ENCODE data around the gene CLPTM1. TPM values are rescaled to one million over a fixed set of nuclear protein-coding genes. Genes with fewer than 3 reads are reported as not detected.
A peak's percentile ranks its signal among the peaks of the same experiment; 100 is the strongest.

Gene CLPTM1
- total and polyA plus RNA-seq, 9 of the 15 experiments (the other 6 are each of a cell fraction or from before 2014, with no cell fraction given): 0.37 to 96.0 (median 27.5) TPM

DNA sequence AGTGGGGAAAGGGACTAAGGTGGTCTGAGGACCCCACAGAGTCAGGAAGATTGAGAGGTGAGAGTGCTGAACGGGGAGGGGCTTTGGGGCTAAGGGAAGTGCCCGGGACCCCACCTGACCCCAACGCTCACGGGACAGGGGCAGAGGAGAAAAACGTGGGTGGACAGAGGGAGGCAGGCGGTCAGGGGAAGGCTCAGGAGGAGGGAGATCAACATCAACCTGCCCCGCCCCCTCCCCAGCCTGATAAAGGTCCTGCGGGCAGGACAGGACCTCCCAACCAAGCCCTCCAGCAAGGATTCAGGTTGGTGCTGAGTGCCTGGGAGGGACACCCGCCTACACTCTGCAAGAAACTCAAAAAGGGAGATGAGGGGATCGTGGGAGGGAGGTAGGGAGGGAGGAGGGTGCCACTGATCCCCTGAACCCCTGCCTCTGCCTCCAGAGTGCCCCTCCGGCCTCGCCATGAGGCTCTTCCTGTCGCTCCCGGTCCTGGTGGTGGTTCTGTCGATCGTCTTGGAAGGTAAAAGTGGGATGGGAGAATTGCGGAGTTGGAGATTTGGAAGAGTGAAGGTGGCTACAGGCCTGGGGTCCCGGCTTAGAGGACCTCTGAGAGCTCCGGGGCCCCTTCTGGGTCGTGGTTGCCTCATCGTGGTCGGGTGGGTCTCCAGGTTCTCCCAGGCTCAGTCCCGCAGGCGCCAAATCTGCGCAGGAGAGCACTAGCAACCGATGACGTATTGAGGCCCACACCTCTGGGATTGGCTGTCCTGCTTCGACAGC is 40.6 kb upstream of the CLPTM1 start, which contains the start of gene APOC1 (continued):
- TF ChIP-seq, protein P1, sequence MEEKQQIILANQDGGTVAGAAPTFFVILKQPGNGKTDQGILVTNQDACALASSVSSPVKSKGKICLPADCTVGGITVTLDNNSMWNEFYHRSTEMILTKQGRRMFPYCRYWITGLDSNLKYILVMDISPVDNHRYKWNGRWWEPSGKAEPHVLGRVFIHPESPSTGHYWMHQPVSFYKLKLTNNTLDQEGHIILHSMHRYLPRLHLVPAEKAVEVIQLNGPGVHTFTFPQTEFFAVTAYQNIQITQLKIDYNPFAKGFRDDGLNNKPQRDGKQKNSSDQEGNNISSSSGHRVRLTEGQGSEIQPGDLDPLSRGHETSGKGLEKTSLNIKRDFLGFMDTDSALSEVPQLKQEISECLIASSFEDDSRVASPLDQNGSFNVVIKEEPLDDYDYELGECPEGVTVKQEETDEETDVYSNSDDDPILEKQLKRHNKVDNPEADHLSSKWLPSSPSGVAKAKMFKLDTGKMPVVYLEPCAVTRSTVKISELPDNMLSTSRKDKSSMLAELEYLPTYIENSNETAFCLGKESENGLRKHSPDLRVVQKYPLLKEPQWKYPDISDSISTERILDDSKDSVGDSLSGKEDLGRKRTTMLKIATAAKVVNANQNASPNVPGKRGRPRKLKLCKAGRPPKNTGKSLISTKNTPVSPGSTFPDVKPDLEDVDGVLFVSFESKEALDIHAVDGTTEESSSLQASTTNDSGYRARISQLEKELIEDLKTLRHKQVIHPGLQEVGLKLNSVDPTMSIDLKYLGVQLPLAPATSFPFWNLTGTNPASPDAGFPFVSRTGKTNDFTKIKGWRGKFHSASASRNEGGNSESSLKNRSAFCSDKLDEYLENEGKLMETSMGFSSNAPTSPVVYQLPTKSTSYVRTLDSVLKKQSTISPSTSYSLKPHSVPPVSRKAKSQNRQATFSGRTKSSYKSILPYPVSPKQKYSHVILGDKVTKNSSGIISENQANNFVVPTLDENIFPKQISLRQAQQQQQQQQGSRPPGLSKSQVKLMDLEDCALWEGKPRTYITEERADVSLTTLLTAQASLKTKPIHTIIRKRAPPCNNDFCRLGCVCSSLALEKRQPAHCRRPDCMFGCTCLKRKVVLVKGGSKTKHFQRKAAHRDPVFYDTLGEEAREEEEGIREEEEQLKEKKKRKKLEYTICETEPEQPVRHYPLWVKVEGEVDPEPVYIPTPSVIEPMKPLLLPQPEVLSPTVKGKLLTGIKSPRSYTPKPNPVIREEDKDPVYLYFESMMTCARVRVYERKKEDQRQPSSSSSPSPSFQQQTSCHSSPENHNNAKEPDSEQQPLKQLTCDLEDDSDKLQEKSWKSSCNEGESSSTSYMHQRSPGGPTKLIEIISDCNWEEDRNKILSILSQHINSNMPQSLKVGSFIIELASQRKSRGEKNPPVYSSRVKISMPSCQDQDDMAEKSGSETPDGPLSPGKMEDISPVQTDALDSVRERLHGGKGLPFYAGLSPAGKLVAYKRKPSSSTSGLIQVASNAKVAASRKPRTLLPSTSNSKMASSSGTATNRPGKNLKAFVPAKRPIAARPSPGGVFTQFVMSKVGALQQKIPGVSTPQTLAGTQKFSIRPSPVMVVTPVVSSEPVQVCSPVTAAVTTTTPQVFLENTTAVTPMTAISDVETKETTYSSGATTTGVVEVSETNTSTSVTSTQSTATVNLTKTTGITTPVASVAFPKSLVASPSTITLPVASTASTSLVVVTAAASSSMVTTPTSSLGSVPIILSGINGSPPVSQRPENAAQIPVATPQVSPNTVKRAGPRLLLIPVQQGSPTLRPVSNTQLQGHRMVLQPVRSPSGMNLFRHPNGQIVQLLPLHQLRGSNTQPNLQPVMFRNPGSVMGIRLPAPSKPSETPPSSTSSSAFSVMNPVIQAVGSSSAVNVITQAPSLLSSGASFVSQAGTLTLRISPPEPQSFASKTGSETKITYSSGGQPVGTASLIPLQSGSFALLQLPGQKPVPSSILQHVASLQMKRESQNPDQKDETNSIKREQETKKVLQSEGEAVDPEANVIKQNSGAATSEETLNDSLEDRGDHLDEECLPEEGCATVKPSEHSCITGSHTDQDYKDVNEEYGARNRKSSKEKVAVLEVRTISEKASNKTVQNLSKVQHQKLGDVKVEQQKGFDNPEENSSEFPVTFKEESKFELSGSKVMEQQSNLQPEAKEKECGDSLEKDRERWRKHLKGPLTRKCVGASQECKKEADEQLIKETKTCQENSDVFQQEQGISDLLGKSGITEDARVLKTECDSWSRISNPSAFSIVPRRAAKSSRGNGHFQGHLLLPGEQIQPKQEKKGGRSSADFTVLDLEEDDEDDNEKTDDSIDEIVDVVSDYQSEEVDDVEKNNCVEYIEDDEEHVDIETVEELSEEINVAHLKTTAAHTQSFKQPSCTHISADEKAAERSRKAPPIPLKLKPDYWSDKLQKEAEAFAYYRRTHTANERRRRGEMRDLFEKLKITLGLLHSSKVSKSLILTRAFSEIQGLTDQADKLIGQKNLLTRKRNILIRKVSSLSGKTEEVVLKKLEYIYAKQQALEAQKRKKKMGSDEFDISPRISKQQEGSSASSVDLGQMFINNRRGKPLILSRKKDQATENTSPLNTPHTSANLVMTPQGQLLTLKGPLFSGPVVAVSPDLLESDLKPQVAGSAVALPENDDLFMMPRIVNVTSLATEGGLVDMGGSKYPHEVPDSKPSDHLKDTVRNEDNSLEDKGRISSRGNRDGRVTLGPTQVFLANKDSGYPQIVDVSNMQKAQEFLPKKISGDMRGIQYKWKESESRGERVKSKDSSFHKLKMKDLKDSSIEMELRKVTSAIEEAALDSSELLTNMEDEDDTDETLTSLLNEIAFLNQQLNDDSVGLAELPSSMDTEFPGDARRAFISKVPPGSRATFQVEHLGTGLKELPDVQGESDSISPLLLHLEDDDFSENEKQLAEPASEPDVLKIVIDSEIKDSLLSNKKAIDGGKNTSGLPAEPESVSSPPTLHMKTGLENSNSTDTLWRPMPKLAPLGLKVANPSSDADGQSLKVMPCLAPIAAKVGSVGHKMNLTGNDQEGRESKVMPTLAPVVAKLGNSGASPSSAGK (IDR thresholded peaks at IDR 0.05): peak; percentile 84
- TF ChIP-seq NFIC (IDR thresholded peaks at IDR 0.05) (peak; percentile 40; the same call in 1 of the 2 replicates), CC2D1A (IDR thresholded peaks at IDR 0.05) (peak; percentile 45), NCOA1 (IDR thresholded peaks at IDR 0.05; ENCODE audit: low read depth) (peak; percentile 13; the same call in 1 of the 2 replicates), CEBPG (CRISPR knock-in tag; IDR thresholded peaks at IDR 0.05) (peak; percentile 66), CEBPG (tag; conservative IDR thresholded peaks at IDR 0.05 in 1 of 2, IDR thresholded peaks at IDR 0.05 in 1 of 2) (peak in 1 of 2 experiments; percentile 24; a peak in 1 of 4 replicates), BHLHE40 (IDR thresholded peaks at IDR 0.05; ENCODE audit: low read length) (peak; percentile 31)
- TF ChIP-seq, protein P2, sequence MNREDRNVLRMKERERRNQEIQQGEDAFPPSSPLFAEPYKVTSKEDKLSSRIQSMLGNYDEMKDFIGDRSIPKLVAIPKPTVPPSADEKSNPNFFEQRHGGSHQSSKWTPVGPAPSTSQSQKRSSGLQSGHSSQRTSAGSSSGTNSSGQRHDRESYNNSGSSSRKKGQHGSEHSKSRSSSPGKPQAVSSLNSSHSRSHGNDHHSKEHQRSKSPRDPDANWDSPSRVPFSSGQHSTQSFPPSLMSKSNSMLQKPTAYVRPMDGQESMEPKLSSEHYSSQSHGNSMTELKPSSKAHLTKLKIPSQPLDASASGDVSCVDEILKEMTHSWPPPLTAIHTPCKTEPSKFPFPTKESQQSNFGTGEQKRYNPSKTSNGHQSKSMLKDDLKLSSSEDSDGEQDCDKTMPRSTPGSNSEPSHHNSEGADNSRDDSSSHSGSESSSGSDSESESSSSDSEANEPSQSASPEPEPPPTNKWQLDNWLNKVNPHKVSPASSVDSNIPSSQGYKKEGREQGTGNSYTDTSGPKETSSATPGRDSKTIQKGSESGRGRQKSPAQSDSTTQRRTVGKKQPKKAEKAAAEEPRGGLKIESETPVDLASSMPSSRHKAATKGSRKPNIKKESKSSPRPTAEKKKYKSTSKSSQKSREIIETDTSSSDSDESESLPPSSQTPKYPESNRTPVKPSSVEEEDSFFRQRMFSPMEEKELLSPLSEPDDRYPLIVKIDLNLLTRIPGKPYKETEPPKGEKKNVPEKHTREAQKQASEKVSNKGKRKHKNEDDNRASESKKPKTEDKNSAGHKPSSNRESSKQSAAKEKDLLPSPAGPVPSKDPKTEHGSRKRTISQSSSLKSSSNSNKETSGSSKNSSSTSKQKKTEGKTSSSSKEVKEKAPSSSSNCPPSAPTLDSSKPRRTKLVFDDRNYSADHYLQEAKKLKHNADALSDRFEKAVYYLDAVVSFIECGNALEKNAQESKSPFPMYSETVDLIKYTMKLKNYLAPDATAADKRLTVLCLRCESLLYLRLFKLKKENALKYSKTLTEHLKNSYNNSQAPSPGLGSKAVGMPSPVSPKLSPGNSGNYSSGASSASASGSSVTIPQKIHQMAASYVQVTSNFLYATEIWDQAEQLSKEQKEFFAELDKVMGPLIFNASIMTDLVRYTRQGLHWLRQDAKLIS (CRISPR knock-in tag; IDR thresholded peaks at IDR 0.05): peak; percentile 28; the same call in 1 of the 2 replicates

Measured in K562 (cell line).